Measurements from ENCODE around the gene MPP2. TPM values are rescaled to one million over a fixed set of nuclear protein-coding genes. Genes with fewer than 3 reads are reported as not detected.

The MPP2 gene
- total and polyA plus RNA-seq, 2 of the 13 experiments (the other 11 are each of a cell fraction or from before 2014, with no cell fraction given): 0.20 to 1.7 TPM

GRCh38 chr17:43860077-43860725 lies 47.1 kb downstream of the MPP2 start:
- CTCF ChIA-PET (ENCODE audit: low intra/inter-chr PET ratio, low total read pairs): no interaction called here
- Histone ChIP-seq H3K27me3 (ENCODE audit: control insufficient read depth in 1 of 2, insufficient read depth in 2 of 2, low read length in 2 of 2) (peaks cover 15 to 86% of the 10 kb centered on the region in 2 experiments; a peak in 4 of 5 replicates), H3K4me1 (ENCODE audit: insufficient read depth, low read length) (no peaks in the 10 kb centered on the region), H3K9ac (ENCODE audit: insufficient read depth, low read depth, low read length) (no peak overlapping the region), H3K79me2 (ENCODE audit: insufficient read depth, low read length) (no peaks in the 10 kb centered on the region), H3K9me3 (ENCODE audit: low read length) (no peaks in the 10 kb centered on the region), H3K4me2 (ENCODE audit: low read depth, low read length) (no peak overlapping the region), H3K27ac (ENCODE audit: extremely low read length, insufficient read depth, low read length) (no peak overlapping the region), H4K20me1 (ENCODE audit: insufficient read depth, low read length) (no peaks in the 10 kb centered on the region), H3K4me3 (replicated peaks in 1 of 3; ENCODE audit: insufficient read depth in 1 of 3, low read depth in 2 of 3, low read length in 3 of 3) (no peak overlapping the region), H3K36me3 (replicated peaks in 1 of 2; ENCODE audit: control insufficient read depth in 1 of 2, insufficient read depth in 2 of 2, low read length in 2 of 2) (no peaks in the 10 kb centered on the region), H2AFZ (ENCODE audit: low read length) (no peak overlapping the region)
- POLR2A ChIA-PET: no interaction called here
- BruUV-seq (replicated peaks): no TSS peak
- ATAC-seq (no peak), DNase-seq (ENCODE audit: low spot score) (no peak), FAIRE-seq (no peak)
- in situ Hi-C loops (cut with HindIII; ENCODE audit: extremely low pct_ligation_motif_present, low pct_unique_long_range_greater_than_20kb) (no loop called here), intact Hi-C loops (cut with micrococcal nuclease; ENCODE audit: unreplicated experiment) (no loop called here)
- WGBS (ENCODE audit: low lambda C conversion rate): 50% methylated on average over 6 of the region's 12 CpGs
- TF ChIP-seq CEBPB (IDR thresholded peaks at IDR 0.05; ENCODE audit: borderline replicate concordance, low read depth, low read length): peak; percentile 30; the same call in 1 of the 2 replicates
- TF ChIP-seq ZNF768 (CRISPR knock-in tag; IDR thresholded peaks at IDR 0.05): peak; percentile 88
- TF ChIP-seq SKIL (CRISPR knock-in tag; IDR thresholded peaks at IDR 0.05; ENCODE audit: borderline replicate concordance): no peak
- no peak for TF ChIP-seq FOXP1 (IDR thresholded peaks at IDR 0.05)
- TF ChIP-seq FOXP1 (CRISPR knock-in tag; IDR thresholded peaks at IDR 0.05): no peak

GRCh38 chr17:43857957-43858600 lies 49.3 kb downstream of the MPP2 start:
- H3K36me3 ChIP-seq (replicated peaks in 1 of 2; ENCODE audit: control insufficient read depth in 1 of 2, insufficient read depth in 2 of 2, low read length in 2 of 2): no peaks in the 10 kb centered on the region
- peaks cover 2% of the 10 kb centered on the region; the same call in 1 of the 2 replicates for H3K4me1 ChIP-seq (ENCODE audit: insufficient read depth, low read length)
- no peaks in the 10 kb centered on the region for H4K20me1 ChIP-seq (ENCODE audit: insufficient read depth, low read length)
- CTCF ChIA-PET (ENCODE audit: low intra/inter-chr PET ratio, low total read pairs): no interaction called here
- H3K9ac ChIP-seq (ENCODE audit: insufficient read depth, low read depth, low read length): no peak overlapping the region
- no peak overlapping the region for H3K4me3 ChIP-seq (replicated peaks in 1 of 3; ENCODE audit: insufficient read depth in 1 of 3, low read depth in 2 of 3, low read length in 3 of 3)
- 20% methylated on average over 12 of the region's 12 CpGs for WGBS (ENCODE audit: low lambda C conversion rate)
- H3K4me2 ChIP-seq (ENCODE audit: low read depth, low read length): no peak overlapping the region
- no peak overlapping the region for H2AFZ ChIP-seq (ENCODE audit: low read length)
- in situ Hi-C loops (cut with HindIII; ENCODE audit: extremely low pct_ligation_motif_present, low pct_unique_long_range_greater_than_20kb): no loop called here
- POLR2A ChIA-PET: no interaction called here
- no peaks in the 10 kb centered on the region for H3K9me3 ChIP-seq (ENCODE audit: low read length)
- no peak for ATAC-seq
- H3K79me2 ChIP-seq (ENCODE audit: insufficient read depth, low read length): no peaks in the 10 kb centered on the region
- intact Hi-C loops (cut with micrococcal nuclease; ENCODE audit: unreplicated experiment): no loop called here
- FAIRE-seq: no peak
- no TSS peak for BruUV-seq (replicated peaks)
- H3K27ac ChIP-seq (ENCODE audit: extremely low read length, insufficient read depth, low read length): no peak overlapping the region
- TF ChIP-seq MTA1 (CRISPR knock-in tag; IDR thresholded peaks at IDR 0.05; ENCODE audit: borderline replicate concordance) (0 out of 2 replicates have a peak, but pooled peaks have one; percentile 25), KLF13 (CRISPR knock-in tag; IDR thresholded peaks at IDR 0.05) (no peak), MEIS2 (CRISPR knock-in tag; IDR thresholded peaks at IDR 0.05) (no peak), ZNF224 (CRISPR knock-in tag; IDR thresholded peaks at IDR 0.05) (no peak)
- DNase-seq (ENCODE audit: low spot score): no peak
- H3K27me3 ChIP-seq (ENCODE audit: control insufficient read depth in 1 of 2, insufficient read depth in 2 of 2, low read length in 2 of 2): peaks cover 15 to 92% of the 10 kb centered on the region in 2 experiments; a peak in 4 of 5 replicates

Measured in HepG2 (cell line).